Bronchus fibroblast of lung (primary cell): ENCODE measurements around the gene ALDH18A1. TPM values are rescaled to one million over a fixed set of nuclear protein-coding genes. Genes with fewer than 3 reads are reported as not detected.

Experiments
- total RNA-seq: library from RNA; depleted of rRNA; stranded (reverse); fragments of >200 nt; gene quantifications from 2 replicates; pipeline ENCODE4 v1.2.3, GENCODE V29; 2015

Gene ALDH18A1
- 75.2 and 80.7 TPM in 2 replicates for total RNA-seq

DNA sequence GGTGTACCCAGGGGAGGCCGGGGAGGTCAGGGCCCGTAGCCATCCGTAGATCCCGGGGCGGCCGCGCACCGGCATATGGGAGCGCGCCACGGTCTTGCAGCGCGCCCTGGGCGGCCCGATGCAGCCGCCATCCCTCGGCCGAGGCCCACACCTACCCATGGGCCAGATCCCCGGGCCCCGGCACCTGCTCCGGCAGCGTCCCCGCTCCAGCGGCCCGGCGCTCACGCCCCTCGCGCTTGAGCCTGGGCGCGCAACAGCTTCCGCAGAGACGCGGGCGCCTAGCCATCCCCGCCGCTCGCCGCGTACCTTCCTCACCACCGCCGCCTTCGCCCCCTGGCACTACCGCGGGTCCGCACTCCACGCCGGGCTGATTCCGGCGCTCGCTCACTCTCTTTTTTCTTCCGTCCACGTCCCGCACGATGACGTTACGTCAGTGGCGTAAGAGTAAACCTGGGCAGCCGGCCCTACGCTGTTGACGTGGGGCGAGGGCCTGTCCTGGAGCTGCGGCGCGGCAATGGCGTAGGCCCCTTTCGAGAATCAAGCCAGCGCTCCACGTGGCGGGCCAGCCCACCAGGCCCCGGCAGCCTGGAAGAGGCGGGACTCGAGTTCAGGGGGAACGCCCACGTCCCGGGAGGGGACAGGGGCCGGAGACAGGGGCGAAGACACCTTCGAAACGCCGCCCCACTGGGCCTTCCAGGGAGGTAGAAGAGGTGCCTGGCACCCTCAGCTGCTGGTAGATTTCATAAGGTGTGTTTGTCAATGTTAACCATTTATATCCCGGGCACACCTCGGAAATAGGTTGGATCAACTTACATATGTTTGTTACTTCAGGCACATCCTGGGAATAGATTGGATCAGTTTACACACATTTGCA lies at the start of gene ALDH18A1:
TSS of gene ALDH18A1 (minus strand) at position 421 of the 874 bp plus-strand sequence. CDS start 3,334 bp downstream, outside the sequence.

DNA sequence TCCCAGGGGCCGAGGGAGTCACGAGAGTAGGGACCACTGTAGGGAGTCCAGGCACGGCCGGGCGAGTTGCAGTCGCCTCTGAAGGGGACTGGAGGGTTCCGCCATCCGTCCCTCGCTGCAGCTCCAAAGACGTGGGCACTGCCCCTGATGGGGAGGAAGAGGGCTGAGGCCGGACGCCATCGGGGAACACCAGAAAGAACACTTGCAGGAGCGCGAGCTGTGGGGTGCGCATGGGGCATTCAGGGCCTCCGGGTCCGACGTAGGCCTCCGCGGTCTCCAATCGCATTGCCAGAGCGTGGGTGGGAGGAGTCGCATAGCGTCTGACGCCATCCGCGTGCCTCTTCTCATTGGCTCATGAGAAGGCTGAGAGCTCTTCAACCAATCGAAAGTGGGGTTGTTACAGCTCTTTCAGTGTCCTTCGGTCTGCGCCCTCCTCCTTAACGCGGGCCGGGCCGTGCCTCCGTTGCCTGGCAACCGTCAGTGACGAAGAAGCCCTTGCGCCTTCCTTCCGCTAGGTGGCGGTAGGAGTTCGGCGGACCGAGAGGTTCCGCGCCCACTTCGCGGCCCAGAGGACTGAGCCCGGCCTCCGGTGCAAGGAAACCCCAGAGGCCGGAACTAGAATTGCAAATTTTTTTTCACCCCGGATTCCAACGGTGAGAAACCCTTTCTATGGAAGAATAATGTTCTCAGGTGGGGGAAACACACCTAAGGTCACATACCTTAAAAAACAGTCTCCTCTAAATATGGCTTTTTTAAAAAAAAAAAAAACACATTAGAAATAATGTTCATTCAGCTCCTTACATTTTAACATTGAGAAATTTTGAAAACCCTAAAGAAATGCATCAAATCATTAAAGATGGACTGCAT lies 37.4 kb upstream of the ALDH18A1 start, which contains the start of gene TCTN3:
TSS of gene TCTN3 (minus strand) at position 260 of the 867 bp plus-strand sequence. CDS start at position 232, 28 bp downstream.

DNA sequence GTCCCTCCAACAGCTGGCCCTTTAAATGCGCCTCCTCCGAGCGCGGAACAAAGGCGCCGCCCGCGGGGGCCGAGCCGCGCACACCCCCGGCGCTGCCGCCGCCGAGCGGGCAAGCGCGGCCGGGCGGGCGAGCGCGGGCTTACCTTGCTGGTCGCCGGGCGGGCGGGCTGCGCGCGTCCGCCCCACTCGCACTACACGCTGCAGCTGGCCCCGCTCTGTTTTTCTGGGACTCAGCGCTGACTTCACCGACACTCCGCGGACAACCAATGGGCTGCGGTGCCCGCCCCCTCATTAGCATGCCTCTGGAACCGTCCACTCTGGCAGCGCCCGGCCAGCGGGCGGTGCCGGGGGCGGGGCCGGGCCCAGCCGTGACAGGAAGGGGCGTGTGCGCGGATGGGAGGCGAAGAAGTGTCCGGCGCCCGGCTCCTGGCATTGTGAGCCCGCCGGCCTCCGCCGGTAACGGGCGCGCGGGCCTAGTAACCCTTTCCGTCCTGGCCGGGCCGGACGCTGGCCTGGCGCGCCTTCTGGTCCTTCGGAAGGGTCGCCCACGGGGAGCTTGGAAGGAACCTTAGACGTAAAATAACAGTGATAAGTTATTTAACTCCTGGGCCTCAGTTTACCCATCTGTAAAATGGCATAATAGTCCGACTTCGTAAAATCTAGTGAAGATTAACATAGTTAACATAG lies 95.2 kb downstream of the ALDH18A1 start, which contains the start of gene SORBS1:
TSS of gene SORBS1 (minus strand) at position 195 of the 687 bp plus-strand sequence. CDS start 120,236 bp downstream, outside the sequence.

Other genes with a start within 250 kb of the ALDH18A1 start
- gene SORBS1, start 95.3 kb downstream of the ALDH18A1 start, total RNA-seq = 0.34 and 0.59 TPM in 2 replicates
- 30.8 and 35.1 TPM in 2 replicates for gene TCTN3, start 37.2 kb upstream of the ALDH18A1 start, total RNA-seq
- gene ENTPD1, start 99.5 kb upstream of the ALDH18A1 start, total RNA-seq = not detected in 2 replicates